GM12873 (cell line): ENCODE results near the gene THEM5.

Experiments
- CTCF ChIP-seq: IDR thresholded peaks from 2 replicates; pipeline ENCODE4 v1.5.1; 2012; ENCODE audit warnings: low read depth, mild to moderate bottlenecking, moderate library complexity, low read length, control low read depth; ENCODE audit not compliant: insufficient read depth; ENCODE audit errors: missing control alignments

THEM5 gene

DNA sequence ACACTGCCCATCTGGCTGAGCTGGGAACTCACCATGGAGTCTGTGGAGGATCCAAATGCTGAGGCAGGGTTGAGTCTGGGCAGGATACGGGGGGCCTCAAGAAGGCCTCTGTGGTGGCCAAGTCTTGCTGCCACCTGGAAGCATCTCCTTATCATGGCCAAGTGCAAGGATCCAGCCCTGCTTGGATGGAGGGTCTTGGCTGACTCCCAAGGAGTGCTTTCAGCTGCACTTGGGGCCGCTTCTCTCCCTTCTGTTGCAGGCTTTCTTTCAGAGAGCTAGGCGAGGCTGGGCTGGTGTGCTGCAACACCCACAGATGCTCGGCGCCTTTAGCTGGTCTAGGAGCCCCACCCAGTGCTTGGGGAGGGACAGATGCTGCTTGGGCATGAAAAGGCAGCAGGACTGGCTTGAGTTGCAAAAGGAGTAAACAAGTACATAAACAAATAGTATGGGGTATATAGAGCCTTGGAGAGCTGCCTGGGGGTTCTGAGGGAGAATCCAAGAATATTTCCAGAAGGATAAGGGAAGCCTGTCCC lies at the start of gene THEM5:
Gene THEM5, minus strand, starts transcription at position 302 of the 533 bp plus-strand sequence. Its CDS starts 147 bp downstream, at position 155.
- no peak for TF ChIP-seq CTCF

DNA sequence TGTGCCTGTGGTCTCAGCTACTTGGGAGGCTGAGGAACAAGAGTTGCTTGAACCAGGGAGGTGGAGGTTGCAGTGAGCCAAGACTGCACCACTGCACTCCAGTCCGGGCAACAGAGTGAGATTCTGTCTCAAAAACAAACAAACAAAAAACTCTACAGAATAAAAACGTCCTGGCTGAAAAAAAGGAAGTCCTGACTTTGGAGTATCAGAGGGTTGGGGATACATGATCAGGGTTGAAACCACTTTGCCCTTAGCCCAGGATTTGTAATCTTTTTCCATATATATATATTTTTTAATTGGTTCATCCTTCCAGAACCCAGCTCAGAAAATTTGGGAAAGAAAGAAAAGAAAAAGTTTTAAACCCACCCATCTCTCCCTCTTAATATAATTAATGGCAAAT lies 49.3 kb upstream of the THEM5 start:
- TF ChIP-seq CTCF, result no peak

- TF ChIP-seq CTCF, result no peak
Observed at GRCh38 chr1:151898519-151898991, 45.0 kb upstream of the THEM5 start.

- TF ChIP-seq CTCF, result no peak
Observed at GRCh38 chr1:151897991-151898431, 44.5 kb upstream of the THEM5 start.

DNA sequence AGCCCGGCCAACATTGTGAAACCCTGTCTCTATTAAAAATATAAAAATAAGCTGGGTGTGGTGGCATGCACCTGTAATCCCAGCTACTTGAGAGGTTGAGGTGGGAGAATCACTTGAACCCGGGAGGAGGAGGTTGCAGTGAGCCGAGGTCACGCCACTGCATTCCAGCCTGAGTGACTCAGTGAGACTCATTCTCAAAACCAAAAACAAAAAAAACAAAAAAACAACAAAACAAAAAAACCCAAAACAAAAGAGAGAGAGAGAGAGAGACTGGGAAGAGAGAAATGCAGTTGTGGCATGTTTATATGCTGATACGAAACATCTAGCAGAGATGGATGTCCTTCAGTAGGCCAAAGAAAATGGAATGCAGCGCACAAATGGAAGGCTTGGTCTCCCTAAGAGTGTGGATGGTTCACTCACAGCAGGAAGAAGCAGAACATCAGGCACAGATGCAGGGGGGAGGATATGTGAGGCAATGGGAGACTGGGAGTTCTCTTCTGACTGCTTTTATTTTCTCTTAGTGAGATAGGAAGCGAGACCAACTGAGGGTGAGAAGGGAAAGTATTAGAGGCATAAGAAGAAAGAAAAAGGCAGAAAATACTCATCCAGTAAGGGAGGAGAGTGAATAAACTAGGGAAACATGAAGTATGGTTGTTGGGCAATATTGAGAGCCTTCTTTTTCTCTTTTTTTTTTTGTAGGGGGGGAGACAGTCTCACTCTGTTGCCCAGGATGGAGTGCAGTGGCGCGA lies 39.8 kb upstream of the THEM5 start:
- TF ChIP-seq CTCF, result no peak

DNA sequence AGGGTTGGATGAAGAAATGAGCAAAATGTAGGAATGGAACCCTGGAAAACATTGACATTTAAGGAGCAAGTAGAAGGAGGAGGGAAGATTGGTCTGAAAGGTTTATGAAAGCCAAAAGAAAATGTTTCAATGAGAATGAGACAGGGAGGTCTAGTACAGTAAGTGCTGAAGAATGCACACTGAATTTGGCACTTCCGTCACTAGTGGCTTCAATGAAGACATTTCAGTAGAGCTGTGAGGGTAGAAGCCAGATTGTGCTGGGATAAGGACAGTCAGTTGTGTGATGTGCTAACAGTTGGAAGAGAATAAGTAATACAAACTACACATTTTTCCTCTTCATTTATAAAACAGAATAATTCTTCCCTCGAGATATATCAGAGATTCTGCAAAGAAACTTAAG lies 38.7 kb upstream of the THEM5 start:
- no peak for TF ChIP-seq CTCF

DNA sequence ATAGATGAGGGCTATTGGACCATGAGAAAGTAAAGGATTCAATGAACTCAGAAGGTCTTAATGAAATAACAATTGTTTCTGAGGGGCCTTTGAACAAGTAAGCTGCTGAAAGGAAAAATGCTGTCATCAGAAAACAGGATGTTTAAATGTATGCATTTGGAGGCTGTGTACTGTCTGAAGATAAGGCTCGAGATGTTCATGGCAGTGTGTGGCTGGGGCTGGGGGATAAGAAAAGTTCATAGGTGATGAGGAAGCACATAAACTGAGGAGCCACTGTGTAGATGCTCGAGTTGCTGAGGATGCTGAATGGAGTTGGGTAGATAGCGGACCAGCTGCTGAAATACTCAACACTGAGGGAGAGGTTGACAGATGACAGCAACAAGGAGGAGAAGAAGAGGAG lies 38.0 kb upstream of the THEM5 start:
- TF ChIP-seq CTCF, result no peak
